Mammary epithelial cell (primary cell): ENCODE data around the gene METTL25B.

Experiments
- EZH2 ChIP-seq: IDR thresholded peaks from 2 replicates; pipeline ENCODE4 v1.6.1; 2012; ENCODE audit warnings: low read length, inconsistent platforms, borderline replicate concordance
- TF ChIP-seq, protein P1 (sequence below), 2 donors: IDR thresholded peaks in 1 of 2; conservative IDR thresholded peaks in 1 of 2; 2 replicates each; pipeline ENCODE4 v1.5.1; 2011 to 2012; ENCODE audit warnings: inconsistent platforms in 2 of 2, low read length in 2 of 2, mild to moderate bottlenecking in 2 of 2, control low read depth in 1 of 2, low read depth in 1 of 2; ENCODE audit not compliant: insufficient read depth in 1 of 2; ENCODE audit errors: extremely low read depth in 1 of 2

DNA sequence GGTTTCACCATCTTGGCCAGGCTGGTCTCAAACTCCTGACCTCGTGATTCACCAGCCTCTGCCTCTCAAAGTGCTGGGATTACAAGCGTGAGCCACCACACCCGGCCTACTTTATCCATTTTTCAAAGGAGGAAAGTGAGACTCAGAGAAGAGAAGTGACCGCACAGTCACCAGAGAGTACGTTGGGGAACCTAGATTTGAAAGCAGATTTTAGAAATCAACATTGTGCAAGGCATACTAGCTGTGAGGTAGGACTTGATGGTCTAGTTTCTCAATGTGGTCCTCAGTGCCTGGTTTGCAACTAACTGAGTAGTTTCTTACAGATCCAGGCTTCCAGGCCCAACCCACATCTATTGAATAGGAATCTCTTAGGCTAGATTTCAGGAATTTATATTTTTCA, 37.4 kb downstream of the METTL25B start:
- TF ChIP-seq EZH2: no peak
- TF ChIP-seq, protein P1, sequence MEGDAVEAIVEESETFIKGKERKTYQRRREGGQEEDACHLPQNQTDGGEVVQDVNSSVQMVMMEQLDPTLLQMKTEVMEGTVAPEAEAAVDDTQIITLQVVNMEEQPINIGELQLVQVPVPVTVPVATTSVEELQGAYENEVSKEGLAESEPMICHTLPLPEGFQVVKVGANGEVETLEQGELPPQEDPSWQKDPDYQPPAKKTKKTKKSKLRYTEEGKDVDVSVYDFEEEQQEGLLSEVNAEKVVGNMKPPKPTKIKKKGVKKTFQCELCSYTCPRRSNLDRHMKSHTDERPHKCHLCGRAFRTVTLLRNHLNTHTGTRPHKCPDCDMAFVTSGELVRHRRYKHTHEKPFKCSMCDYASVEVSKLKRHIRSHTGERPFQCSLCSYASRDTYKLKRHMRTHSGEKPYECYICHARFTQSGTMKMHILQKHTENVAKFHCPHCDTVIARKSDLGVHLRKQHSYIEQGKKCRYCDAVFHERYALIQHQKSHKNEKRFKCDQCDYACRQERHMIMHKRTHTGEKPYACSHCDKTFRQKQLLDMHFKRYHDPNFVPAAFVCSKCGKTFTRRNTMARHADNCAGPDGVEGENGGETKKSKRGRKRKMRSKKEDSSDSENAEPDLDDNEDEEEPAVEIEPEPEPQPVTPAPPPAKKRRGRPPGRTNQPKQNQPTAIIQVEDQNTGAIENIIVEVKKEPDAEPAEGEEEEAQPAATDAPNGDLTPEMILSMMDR (conservative IDR thresholded peaks at IDR 0.05 in 1 of 2, IDR thresholded peaks at IDR 0.05 in 1 of 2; ENCODE audit: extremely low read depth in 1 of 2, insufficient read depth in 1 of 2, low read depth in 1 of 2, low read length in 2 of 2): no peak
